IMR-90 (cell line): Measurements from ENCODE around the gene UBASH3A. TPM values are rescaled to one million over a fixed set of nuclear protein-coding genes. Genes with fewer than 3 reads are reported as not detected.

Source experiments
- ATAC-seq: fragments of 200-7000 bp; cut with Tn5 transposase; 2 replicates; pipeline ENCODE4 v1.9.1; 2020; ENCODE audit warnings: low read depth, mild to moderate bottlenecking, moderate library complexity
- BruUV-seq: library from RNA; stranded (reverse); fragments of 400-500 nt; replicated peaks from 2 replicates; lab custom pipeline; 2021; lab: Mats Ljungman, UMichigan
- CTCF ChIA-PET: fragments of 300-600 bp; formaldehyde crosslinking; extraction: SDS; loops from one replicate; lab custom pipeline; 2021; ENCODE audit warnings: antibody characterized with exemption; lab: Yijun Ruan, JAX
- POLR2A ChIA-PET: fragments of 300-600 bp; sonication (Branson Sonifier 250); formaldehyde crosslinking; loops from one replicate; lab custom pipeline; 2022; ENCODE audit warnings: antibody characterized with exemption; ENCODE audit not compliant: unreplicated experiment; lab: Charles Lee
- DNase-seq: peaks from one replicate; pipeline ENCODE4 v3.0.0; 2013
- H2AFZ ChIP-seq: replicated peaks from 2 replicates; pipeline ENCODE3; 2013; ENCODE audit warnings: low read length, mild to moderate bottlenecking; ENCODE audit not compliant: poor library complexity
- H2AK5ac ChIP-seq: 2 replicates; pipeline ENCODE4 v1.6.1; 2013; ENCODE audit warnings: low read depth, low read length, inconsistent platforms
- H2AK9ac ChIP-seq: replicated peaks from 2 replicates; pipeline ENCODE3; 2013; ENCODE audit warnings: mild to moderate bottlenecking, low read depth, low read length, moderate library complexity; ENCODE audit not compliant: poor library complexity
- H2BK120ac ChIP-seq: 2 replicates; pipeline ENCODE4 v1.6.1; 2013; ENCODE audit warnings: low read depth, low read length, inconsistent platforms
- H2BK15ac ChIP-seq: 3 replicates; pipeline ENCODE4 v1.6.1; 2013; ENCODE audit warnings: low read depth, low read length, inconsistent platforms
- H2BK20ac ChIP-seq: 2 replicates; pipeline ENCODE4 v1.6.1; 2013; ENCODE audit warnings: low read depth, mild to moderate bottlenecking, inconsistent platforms, low read length, moderate library complexity
- H2BK5ac ChIP-seq: 2 replicates; pipeline ENCODE4 v1.6.1; 2013; ENCODE audit warnings: mild to moderate bottlenecking, low read depth, low read length, inconsistent platforms; ENCODE audit not compliant: poor library complexity, severe bottlenecking
- H3K14ac ChIP-seq: replicated peaks from 2 replicates; pipeline ENCODE4 v1.6.1; 2013; ENCODE audit warnings: low read depth, low read length, inconsistent platforms
- H3K18ac ChIP-seq: 2 replicates; pipeline ENCODE4 v1.6.1; 2013; ENCODE audit warnings: low read depth, low read length, control low read depth
- H3K23ac ChIP-seq: 2 replicates; pipeline ENCODE4 v1.6.1; 2013; ENCODE audit warnings: low read depth, low read length, inconsistent platforms
- H3K27ac ChIP-seq: 2 replicates; pipeline ENCODE4 v1.5.1; 2013; ENCODE audit warnings: mild to moderate bottlenecking, control low read depth, low read length; ENCODE audit not compliant: insufficient read depth
- H3K27me3 ChIP-seq: 2 replicates; pipeline ENCODE4 v1.6.1; 2013; ENCODE audit warnings: low read length; ENCODE audit not compliant: control insufficient read depth, insufficient read depth
- H3K36me3 ChIP-seq: 2 replicates; pipeline ENCODE4 v1.6.1; 2013; ENCODE audit warnings: low read length, mixed read lengths; ENCODE audit not compliant: control insufficient read depth, insufficient read depth
- H3K4ac ChIP-seq: 2 replicates; pipeline ENCODE4 v1.6.1; 2013; ENCODE audit warnings: low read depth, low read length, inconsistent platforms
- H3K4me1 ChIP-seq: 2 replicates; pipeline ENCODE4 v1.6.1; 2013; ENCODE audit warnings: low read length, mixed read lengths; ENCODE audit not compliant: control insufficient read depth, insufficient read depth
- H3K4me2 ChIP-seq: 2 replicates; pipeline ENCODE4 v1.6.1; 2013; ENCODE audit warnings: low read depth, mild to moderate bottlenecking, control low read depth, low read length, moderate library complexity
- H3K4me3 ChIP-seq: 2 replicates; pipeline ENCODE4 v1.5.1; 2013; ENCODE audit warnings: low read depth, mild to moderate bottlenecking, control low read depth, low read length, moderate library complexity; ENCODE audit not compliant: insufficient read depth
- H3K56ac ChIP-seq: 2 replicates; pipeline ENCODE4 v1.6.1; 2013; ENCODE audit warnings: low read length, inconsistent platforms; ENCODE audit not compliant: insufficient read depth; ENCODE audit errors: extremely low read depth
- H3K79me1 ChIP-seq, 2 experiments: 2 replicates each; pipeline ENCODE4 v1.6.1; 2013; ENCODE audit warnings: low read length in 2 of 2, inconsistent platforms in 1 of 2, low read depth in 1 of 2
- H3K9ac ChIP-seq: 2 replicates; pipeline ENCODE4 v1.6.1; 2013; ENCODE audit warnings: low read depth, low read length, control low read depth
- H3K9me1 ChIP-seq: 2 replicates; pipeline ENCODE4 v1.6.1; 2013; ENCODE audit warnings: low read length, inconsistent platforms; ENCODE audit not compliant: insufficient read depth
- H3K9me3 ChIP-seq: 2 replicates; pipeline ENCODE4 v1.6.1; 2013; ENCODE audit warnings: low read length; ENCODE audit not compliant: control insufficient read depth, insufficient read depth
- H4K20me1 ChIP-seq: 2 replicates; pipeline ENCODE4 v1.6.1; 2013; ENCODE audit warnings: low read length, inconsistent platforms; ENCODE audit not compliant: insufficient read depth
- H4K5ac ChIP-seq: 2 replicates; pipeline ENCODE4 v1.6.1; 2013; ENCODE audit warnings: mild to moderate bottlenecking, low read depth, low read length, control low read depth
- H4K8ac ChIP-seq, 2 experiments: 2 replicates each; pipeline ENCODE4 v1.6.1; 2013; ENCODE audit warnings: low read depth in 2 of 2, low read length in 2 of 2, control low read depth in 1 of 2, inconsistent platforms in 1 of 2
- H4K91ac ChIP-seq: 2 replicates; pipeline ENCODE4 v1.6.1; 2013; ENCODE audit warnings: low read depth, low read length, inconsistent platforms; ENCODE audit not compliant: insufficient read depth
- BHLHE40 ChIP-seq: fragments of 150-350 bp; IDR thresholded peaks from 2 replicates; pipeline ENCODE4 v1.6.1; 2016; ENCODE audit warnings: mild to moderate bottlenecking, low read depth, low read length
- CEBPB ChIP-seq: IDR thresholded peaks from 2 replicates; pipeline ENCODE4 v1.6.1; 2012; ENCODE audit warnings: low read depth, low read length, improper control_type of control experiment
- CHD1 ChIP-seq: IDR thresholded peaks from 2 replicates; pipeline ENCODE4 v1.6.1; 2012; ENCODE audit warnings: low read depth, low read length, improper control_type of control experiment
- MAZ ChIP-seq: IDR thresholded peaks from 2 replicates; pipeline ENCODE4 v1.6.1; 2012; ENCODE audit warnings: low read depth, mild to moderate bottlenecking, low read length, improper control_type of control experiment, moderate library complexity, borderline replicate concordance
- MXI1 ChIP-seq: IDR thresholded peaks from 2 replicates; pipeline ENCODE4 v1.6.1; 2012; ENCODE audit warnings: low read depth, mild to moderate bottlenecking, low read length, moderate library complexity, borderline replicate concordance
- RAD21 ChIP-seq: IDR thresholded peaks from 2 replicates; pipeline ENCODE4 v1.6.1; 2012; ENCODE audit warnings: low read length, improper control_type of control experiment
- RFX5 ChIP-seq: IDR thresholded peaks from 2 replicates; pipeline ENCODE4 v1.8.0; 2012; ENCODE audit warnings: low read depth, mild to moderate bottlenecking, low read length, moderate library complexity
- SMC3 ChIP-seq: fragments of 150-350 bp; IDR thresholded peaks from 2 replicates; pipeline ENCODE4 v1.6.1; 2016; ENCODE audit warnings: low read depth, mild to moderate bottlenecking, antibody characterized with exemption, low read length, moderate library complexity
- USF2 ChIP-seq: fragments of 150-350 bp; IDR thresholded peaks from 2 replicates; pipeline ENCODE4 v1.6.1; 2017; ENCODE audit warnings: mild to moderate bottlenecking, antibody characterized with exemption, low read length, low read depth
- WGBS, 2 experiments: methylation state at CpG; one replicate each; pipeline versions ENCODE4 v1.1.5 to v1.1.7; 2013; ENCODE audit warnings: missing lambda C conversion rate in 2 of 2; ENCODE audit not compliant: insufficient read length in 1 of 2; ENCODE audit errors: extremely low coverage in 2 of 2; 5-methylcytosine and 5-hydroxymethylcytosine counted together
- dilution Hi-C: fragments of 300-500 bp; cut with HindIII; formaldehyde crosslinking; loops from one replicate; pipeline ENCODE4 v1.14.3; 2018; ENCODE audit warnings: low sequenced_read_pairs; ENCODE audit not compliant: unreplicated experiment
- in situ Hi-C: fragments of 300-500 bp; cut with MboI; formaldehyde crosslinking; loops from 3 replicates; pipeline ENCODE4 v1.14.3; 2019; ENCODE audit warnings: low sequenced_read_pairs, inconsistent platforms, mixed read lengths
- intact Hi-C: fragments of 100-400 bp; cut with micrococcal nuclease; formaldehyde crosslinking; loops from 2 replicates; pipeline ENCODE4 v1.10.0; 2022
- polyA plus RNA-seq, 3 experiments: library from polyadenylated mRNA; depleted of rRNA; stranded (reverse); fragments of >200 nt; gene quantifications; 2 replicates each; pipeline ENCODE4 v1.2.3, GENCODE V29; 2012; ENCODE audit warnings: low replicate concordance in 1 of 3
- total RNA-seq: library from RNA; depleted of rRNA; stranded (reverse); fragments of >200 nt; gene quantifications from 2 replicates; pipeline ENCODE4 v1.2.3, GENCODE V29; 2012
- TF ChIP-seq, protein P1 (sequence below): conservative IDR thresholded peaks from 2 replicates; pipeline ENCODE4 v1.5.1; 2012; ENCODE audit warnings: mild to moderate bottlenecking, low read depth, low read length, improper control_type of control experiment

UBASH3A gene
- total and polyA plus RNA-seq, 2 of the 4 experiments (the other 2 are of a cell fraction), result not detected

DNA sequence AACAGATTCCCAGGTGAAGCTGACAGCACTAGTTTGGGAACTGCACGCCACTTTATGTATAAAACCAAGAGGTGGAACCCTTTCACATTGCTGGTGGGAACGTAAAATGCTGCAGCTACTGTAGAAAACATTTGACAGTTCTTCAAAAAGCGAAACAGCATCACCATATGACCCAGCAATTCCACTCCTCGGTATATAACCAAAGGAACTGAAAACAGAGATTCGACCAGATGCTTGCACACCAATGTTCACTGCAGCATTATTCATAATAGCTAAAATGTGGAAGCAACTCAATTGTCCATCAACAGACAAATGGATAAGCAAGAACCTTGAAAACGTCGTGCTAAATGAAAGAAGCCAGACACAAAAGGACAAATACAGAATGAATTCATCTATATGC lies 74.8 kb downstream of the UBASH3A start:
- H3K27ac ChIP-seq, result no peak overlapping the region

More for the DNA sequence above, 74.8 kb downstream of the UBASH3A start:
- no peak overlapping the region for H2BK15ac ChIP-seq
- no peak overlapping the region for H3K56ac ChIP-seq
- H3K4ac ChIP-seq, result no peak overlapping the region
- DNase-seq (no peak), ATAC-seq (no peak)
- H3K9ac ChIP-seq, result no peak overlapping the region
- no peak overlapping the region for H2AK9ac ChIP-seq
- H3K27me3 ChIP-seq, result peaks cover 8% of the 10 kb centered on the region; the same call in 1 of the 2 replicates
- H2BK20ac ChIP-seq, result no peak overlapping the region
- no peaks in the 10 kb centered on the region for H3K9me3 ChIP-seq
- no peak overlapping the region for H4K91ac ChIP-seq
- ChIA-PET POLR2A (no interaction called here), CTCF (no interaction called here)
- no peak overlapping the region for H2AFZ ChIP-seq
- H2AK5ac ChIP-seq, result no peak overlapping the region
- no peak overlapping the region for H3K18ac ChIP-seq
- BruUV-seq, result no TSS peak
- H3K4me2 ChIP-seq, result no peak overlapping the region
- intact Hi-C loops, result no loop called here
- H3K9me1 ChIP-seq, result no peaks in the 10 kb centered on the region
- TF ChIP-seq MAZ, result no peak
- no peak for TF ChIP-seq MXI1
- no peak for TF ChIP-seq CEBPB
- no peak for TF ChIP-seq RFX5
- TF ChIP-seq SMC3, result no peak
- no peak for TF ChIP-seq CHD1
- TF ChIP-seq USF2, result no peak
- TF ChIP-seq, protein P1, sequence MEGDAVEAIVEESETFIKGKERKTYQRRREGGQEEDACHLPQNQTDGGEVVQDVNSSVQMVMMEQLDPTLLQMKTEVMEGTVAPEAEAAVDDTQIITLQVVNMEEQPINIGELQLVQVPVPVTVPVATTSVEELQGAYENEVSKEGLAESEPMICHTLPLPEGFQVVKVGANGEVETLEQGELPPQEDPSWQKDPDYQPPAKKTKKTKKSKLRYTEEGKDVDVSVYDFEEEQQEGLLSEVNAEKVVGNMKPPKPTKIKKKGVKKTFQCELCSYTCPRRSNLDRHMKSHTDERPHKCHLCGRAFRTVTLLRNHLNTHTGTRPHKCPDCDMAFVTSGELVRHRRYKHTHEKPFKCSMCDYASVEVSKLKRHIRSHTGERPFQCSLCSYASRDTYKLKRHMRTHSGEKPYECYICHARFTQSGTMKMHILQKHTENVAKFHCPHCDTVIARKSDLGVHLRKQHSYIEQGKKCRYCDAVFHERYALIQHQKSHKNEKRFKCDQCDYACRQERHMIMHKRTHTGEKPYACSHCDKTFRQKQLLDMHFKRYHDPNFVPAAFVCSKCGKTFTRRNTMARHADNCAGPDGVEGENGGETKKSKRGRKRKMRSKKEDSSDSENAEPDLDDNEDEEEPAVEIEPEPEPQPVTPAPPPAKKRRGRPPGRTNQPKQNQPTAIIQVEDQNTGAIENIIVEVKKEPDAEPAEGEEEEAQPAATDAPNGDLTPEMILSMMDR, result no peak
- no peak for TF ChIP-seq RAD21
- TF ChIP-seq BHLHE40, result no peak
- H3K36me3 ChIP-seq, result no peaks in the 10 kb centered on the region
- H4K20me1 ChIP-seq, result no peaks in the 10 kb centered on the region
- in situ Hi-C loops, result no loop called here
- H3K79me1 ChIP-seq, result no peaks in the 10 kb centered on the region
- no peak overlapping the region for H3K23ac ChIP-seq
- no peak overlapping the region for H4K5ac ChIP-seq
- no peak overlapping the region for H3K14ac ChIP-seq
- H3K4me3 ChIP-seq, result no peak overlapping the region
- no peak overlapping the region for H2BK120ac ChIP-seq
- dilution Hi-C loops, result no loop called here
- H4K8ac ChIP-seq, result no peak overlapping the region
- no peak overlapping the region for H2BK5ac ChIP-seq
- no peaks in the 10 kb centered on the region for H3K4me1 ChIP-seq
- WGBS, 2 experiments, result 57% methylated on average over 1 of the region's 7 CpGs; no CpG with 5 or more reads in 1 of the 2 experiments
